Islet precursor cell (in vitro differentiated cells): ENCODE results near the gene SLC22A31.

Experiments used
- DNase-seq: peaks from one replicate; pipeline ENCODE4 v3.0.0-alpha.2; 2018

SLC22A31 gene

GRCh38 chr16:89147085-89147817 is 53.1 kb downstream of the SLC22A31 start:
- no peak for DNase-seq

- no peak for DNase-seq
These were observed 53.9 kb downstream of the SLC22A31 start for GRCh38 chr16:89146211-89147005.
